ENCODE results near the gene ZNF438. TPM values are rescaled to one million over a fixed set of nuclear protein-coding genes. Genes with fewer than 3 reads are reported as not detected.
A peak's percentile ranks its signal among the peaks of the same experiment; 100 is the strongest.

ZNF438 gene
- total and polyA plus RNA-seq, 7 donors, result 12.3 to 27.9 (median 20.7) TPM

DNA sequence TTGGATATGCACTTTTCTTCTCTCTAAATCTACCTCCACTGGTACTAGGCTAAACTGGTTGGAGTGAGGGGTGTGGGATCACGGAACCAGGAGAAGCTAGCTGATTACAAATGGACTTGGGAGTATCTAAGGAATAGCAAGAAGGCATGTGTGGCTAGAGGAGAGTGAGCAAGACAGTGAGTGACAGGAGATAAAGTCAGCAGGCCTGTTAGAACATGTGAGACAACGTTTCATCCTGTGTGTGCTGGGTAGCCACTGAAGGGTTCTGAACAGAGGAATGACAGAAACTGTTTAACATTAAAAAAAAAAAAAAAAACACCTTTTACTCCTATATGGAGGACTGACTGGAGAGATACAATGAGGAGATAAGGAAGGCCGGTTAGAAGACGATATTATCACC is 51.7 kb downstream of the ZNF438 start:
- Histone ChIP-seq H3K36me3 (ENCODE audit: insufficient read depth in 1 of 2, low read depth in 1 of 2) (no peaks in the 10 kb centered on the region), H3K4me3 (no peak overlapping the region), H3K27ac (peak overlapping the region; percentile 76), H3K4me1 (peaks cover 34% of the 10 kb centered on the region), H3K9me3 (peaks cover 6% of the 10 kb centered on the region), H3K27me3 (ENCODE audit: insufficient read depth in 3 of 3, low read length in 2 of 3) (no peaks in the 10 kb centered on the region)
- no peak for ATAC-seq
- no peak for DNase-seq
- intact Hi-C loops (cut with DNase I), result no loop called here
- TF ChIP-seq, protein P1, sequence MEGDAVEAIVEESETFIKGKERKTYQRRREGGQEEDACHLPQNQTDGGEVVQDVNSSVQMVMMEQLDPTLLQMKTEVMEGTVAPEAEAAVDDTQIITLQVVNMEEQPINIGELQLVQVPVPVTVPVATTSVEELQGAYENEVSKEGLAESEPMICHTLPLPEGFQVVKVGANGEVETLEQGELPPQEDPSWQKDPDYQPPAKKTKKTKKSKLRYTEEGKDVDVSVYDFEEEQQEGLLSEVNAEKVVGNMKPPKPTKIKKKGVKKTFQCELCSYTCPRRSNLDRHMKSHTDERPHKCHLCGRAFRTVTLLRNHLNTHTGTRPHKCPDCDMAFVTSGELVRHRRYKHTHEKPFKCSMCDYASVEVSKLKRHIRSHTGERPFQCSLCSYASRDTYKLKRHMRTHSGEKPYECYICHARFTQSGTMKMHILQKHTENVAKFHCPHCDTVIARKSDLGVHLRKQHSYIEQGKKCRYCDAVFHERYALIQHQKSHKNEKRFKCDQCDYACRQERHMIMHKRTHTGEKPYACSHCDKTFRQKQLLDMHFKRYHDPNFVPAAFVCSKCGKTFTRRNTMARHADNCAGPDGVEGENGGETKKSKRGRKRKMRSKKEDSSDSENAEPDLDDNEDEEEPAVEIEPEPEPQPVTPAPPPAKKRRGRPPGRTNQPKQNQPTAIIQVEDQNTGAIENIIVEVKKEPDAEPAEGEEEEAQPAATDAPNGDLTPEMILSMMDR (IDR thresholded peaks at IDR 0.05), result no peak
- 95 to 100% (median 98%) methylated on average over 4 of the region's 4 CpGs for WGBS, 3 donors

DNA sequence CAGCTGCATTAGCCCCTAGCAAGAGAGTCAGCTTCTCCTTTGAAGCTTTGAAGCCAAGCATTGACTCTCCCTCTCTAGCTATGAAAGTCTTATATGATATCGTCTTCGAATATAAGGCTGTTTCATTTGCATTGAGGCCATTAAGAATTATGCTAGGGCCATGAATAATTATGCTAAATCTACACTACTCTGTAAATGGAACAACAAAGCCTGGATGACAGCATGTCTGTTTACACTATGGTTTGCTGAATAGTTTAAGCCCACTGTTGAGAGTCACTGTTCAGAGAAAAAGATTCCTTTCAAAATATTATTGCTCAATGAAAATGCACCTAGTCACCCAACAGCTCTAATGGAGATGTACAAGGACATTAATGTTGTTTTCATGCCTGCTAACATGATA is 52.8 kb downstream of the ZNF438 start:
- ATAC-seq (no peak), DNase-seq (no peak)
- Histone ChIP-seq H3K4me1 (peaks cover 33% of the 10 kb centered on the region), H3K27me3 (ENCODE audit: insufficient read depth in 3 of 3, low read length in 2 of 3) (no peaks in the 10 kb centered on the region), H3K9me3 (peaks cover 6% of the 10 kb centered on the region), H3K36me3 (ENCODE audit: insufficient read depth in 1 of 2, low read depth in 1 of 2) (no peaks in the 10 kb centered on the region), H3K4me3 (no peak overlapping the region), H3K27ac (no peak overlapping the region)
- WGBS, 3 donors, result 97 to 99% (median 97%) methylated on average over 2 of the region's 2 CpGs
- intact Hi-C loops (cut with DNase I), result no loop called here
- TF ChIP-seq, protein P1 (IDR thresholded peaks at IDR 0.05), result no peak

DNA sequence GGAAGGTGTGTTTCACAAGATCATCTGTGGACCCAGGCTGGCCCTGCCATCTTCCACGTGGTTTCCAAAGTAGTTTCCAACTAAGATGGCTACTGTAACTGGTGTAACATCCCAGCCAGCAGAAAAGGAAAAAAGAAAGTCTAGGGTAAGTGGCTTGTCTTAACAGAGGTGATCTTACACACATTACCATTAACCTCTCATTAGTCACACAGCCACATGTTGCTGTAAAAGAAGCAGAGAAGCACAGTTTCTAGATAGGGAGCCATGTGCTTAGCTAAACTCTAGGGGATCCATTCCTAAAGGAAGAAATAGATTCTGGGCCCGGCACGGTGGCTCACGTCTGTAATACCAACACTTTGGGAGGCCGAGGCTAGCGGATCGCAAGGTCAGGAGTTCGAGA is 54.3 kb downstream of the ZNF438 start:
- no peak for DNase-seq
- Histone ChIP-seq H3K4me1 (peaks cover 35% of the 10 kb centered on the region), H3K4me3 (no peak overlapping the region), H3K27ac (no peak overlapping the region), H3K9me3 (peaks cover 6% of the 10 kb centered on the region), H3K36me3 (ENCODE audit: insufficient read depth in 1 of 2, low read depth in 1 of 2) (no peaks in the 10 kb centered on the region), H3K27me3 (ENCODE audit: insufficient read depth in 3 of 3, low read length in 2 of 3) (no peaks in the 10 kb centered on the region)
- 90 to 93% (median 92%) methylated on average over 8 of the region's 8 CpGs for WGBS, 3 donors
- intact Hi-C loops (cut with DNase I), result no loop called here
- TF ChIP-seq, protein P1 (IDR thresholded peaks at IDR 0.05), result no peak
- no peak for ATAC-seq

DNA sequence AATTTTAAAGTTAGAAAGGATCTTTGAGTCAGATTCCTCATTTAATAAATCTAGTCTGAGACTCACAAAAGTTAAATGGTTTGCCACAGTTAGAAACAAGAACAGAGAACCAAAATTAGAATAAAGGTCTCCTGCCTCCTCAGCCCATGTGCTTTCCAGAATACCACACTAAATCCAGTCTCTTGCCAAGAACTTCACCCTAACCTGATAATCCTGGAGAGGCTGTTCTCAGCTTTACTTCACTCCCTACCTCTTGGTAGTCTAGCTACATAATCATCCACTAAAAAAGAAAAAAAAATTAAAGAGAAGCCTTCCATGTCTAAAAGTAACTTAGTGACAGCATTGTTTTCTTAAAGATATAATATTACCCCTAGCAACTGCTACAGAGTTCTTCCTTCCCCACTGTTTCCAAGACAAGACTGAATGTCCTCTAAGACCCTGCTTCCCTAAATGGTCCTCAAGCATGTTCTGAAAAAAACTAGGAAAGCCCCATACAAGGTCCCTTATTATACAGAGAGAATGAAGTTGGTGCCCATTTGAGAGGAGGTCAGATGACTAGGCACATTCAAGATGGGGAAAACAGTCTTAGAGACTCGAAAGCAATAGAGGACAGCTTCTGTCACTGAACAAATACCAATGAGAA is 56.8 kb downstream of the ZNF438 start:
- TF ChIP-seq, protein P1 (IDR thresholded peaks at IDR 0.05), result no peak
- Histone ChIP-seq H3K9me3 (peaks cover 6% of the 10 kb centered on the region), H3K4me1 (peaks cover 37% of the 10 kb centered on the region), H3K27ac (peak overlapping the region; percentile 86), H3K36me3 (ENCODE audit: insufficient read depth in 1 of 2, low read depth in 1 of 2) (no peaks in the 10 kb centered on the region), H3K4me3 (peak overlapping the region; percentile 59), H3K27me3 (ENCODE audit: insufficient read depth in 3 of 3, low read length in 2 of 3) (no peaks in the 10 kb centered on the region)
- ATAC-seq (peak; percentile 29 to 73 (median 62)), DNase-seq (no peak)
- intact Hi-C loops (cut with DNase I), result loop anchor here (5.0 kb wide), 1 partner anchor 57 kb away; the partner anchor contains the start of gene ZNF438 (in 2 of the 2)
- WGBS, 3 donors, result 56 to 96% (median 58%) methylated on average over 1 of the region's 1 CpG

DNA sequence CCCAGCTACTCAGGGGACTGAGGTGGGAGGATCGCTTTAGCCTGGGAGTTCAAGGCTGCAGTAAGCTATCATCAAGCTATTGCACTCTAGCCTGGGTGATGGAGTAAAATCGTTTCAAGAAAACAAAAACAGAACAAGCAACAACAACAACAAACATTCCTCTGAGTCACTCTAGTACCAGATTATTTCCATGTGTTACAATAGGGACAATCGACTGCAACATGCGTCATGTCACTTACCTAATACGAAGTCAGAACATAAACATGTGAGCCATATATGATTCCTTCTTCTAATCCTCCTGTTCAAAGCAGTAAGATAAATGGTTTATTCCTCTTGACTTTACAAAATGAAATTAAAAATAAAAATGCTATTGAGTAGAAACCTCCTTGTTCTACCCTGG is 57.3 kb downstream of the ZNF438 start:
- Histone ChIP-seq H3K4me3 (peak overlapping the region; percentile 59), H3K4me1 (peaks cover 42% of the 10 kb centered on the region), H3K36me3 (ENCODE audit: insufficient read depth in 1 of 2, low read depth in 1 of 2) (no peaks in the 10 kb centered on the region), H3K27me3 (ENCODE audit: insufficient read depth in 3 of 3, low read length in 2 of 3) (no peaks in the 10 kb centered on the region), H3K9me3 (peaks cover 3% of the 10 kb centered on the region), H3K27ac (peak overlapping the region; percentile 86)
- 83 to 88% (median 83%) methylated on average over 5 of the region's 5 CpGs for WGBS, 3 donors
- DNase-seq, result no peak
- intact Hi-C loops (cut with DNase I), result loop anchor here (5.0 kb wide), 1 partner anchor 58 kb away; the partner anchor contains the start of gene ZNF438 (in 2 of the 2)
- TF ChIP-seq, protein P1 (IDR thresholded peaks at IDR 0.05), result no peak
- ATAC-seq, result peak; percentile 28 to 53 (median 32)
